HL-60 (cell line): ENCODE data around the gene ATF6.

Source experiments
- GABPA ChIP-seq: IDR thresholded peaks from 2 replicates; pipeline ENCODE4 v1.6.1; 2012; ENCODE audit warnings: low read depth
- POLR2AphosphoS5 ChIP-seq: IDR thresholded peaks from 2 replicates; pipeline ENCODE4 v1.6.1; 2012; ENCODE audit warnings: low read depth
- REST ChIP-seq: IDR thresholded peaks from 2 replicates; pipeline ENCODE4 v1.6.1; 2012; ENCODE audit warnings: low read depth; ENCODE audit not compliant: insufficient replicate concordance
- TF ChIP-seq, protein P1 (sequence below): IDR thresholded peaks from one replicate; pipeline ENCODE4 v1.5.1; 2011; ENCODE audit warnings: low read length, control low read depth, inconsistent platforms; ENCODE audit not compliant: insufficient read depth

DNA sequence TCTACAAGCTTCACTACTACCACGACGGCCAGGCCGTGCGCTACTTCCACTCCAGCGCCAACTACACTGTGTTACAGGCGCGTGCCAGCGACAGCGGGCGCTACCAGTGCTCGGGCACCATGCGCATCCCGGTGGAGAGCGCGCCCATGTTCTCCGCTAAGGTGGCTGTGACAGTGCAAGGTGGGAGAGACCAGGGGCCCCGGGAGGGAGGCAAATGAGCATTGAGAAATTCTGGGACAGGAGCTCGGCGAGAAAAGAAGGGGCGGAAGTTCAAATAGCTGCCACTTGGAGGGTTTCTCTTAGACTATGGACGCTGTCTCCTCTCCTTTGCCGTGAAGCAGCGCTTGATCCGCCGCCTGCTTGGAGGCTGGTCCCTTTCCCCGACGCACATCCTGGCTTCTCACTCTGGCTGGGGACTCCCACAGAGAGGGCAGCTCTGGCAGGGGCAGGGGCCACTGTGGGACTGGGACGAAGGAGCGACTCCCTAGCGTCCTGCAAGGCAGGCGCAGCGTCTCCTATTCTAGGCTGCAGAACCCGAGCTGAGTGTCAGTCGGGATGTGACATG lies 40.1 kb upstream of the ATF6 start:
- TF ChIP-seq GABPA, result no peak
- TF ChIP-seq, protein P1, sequence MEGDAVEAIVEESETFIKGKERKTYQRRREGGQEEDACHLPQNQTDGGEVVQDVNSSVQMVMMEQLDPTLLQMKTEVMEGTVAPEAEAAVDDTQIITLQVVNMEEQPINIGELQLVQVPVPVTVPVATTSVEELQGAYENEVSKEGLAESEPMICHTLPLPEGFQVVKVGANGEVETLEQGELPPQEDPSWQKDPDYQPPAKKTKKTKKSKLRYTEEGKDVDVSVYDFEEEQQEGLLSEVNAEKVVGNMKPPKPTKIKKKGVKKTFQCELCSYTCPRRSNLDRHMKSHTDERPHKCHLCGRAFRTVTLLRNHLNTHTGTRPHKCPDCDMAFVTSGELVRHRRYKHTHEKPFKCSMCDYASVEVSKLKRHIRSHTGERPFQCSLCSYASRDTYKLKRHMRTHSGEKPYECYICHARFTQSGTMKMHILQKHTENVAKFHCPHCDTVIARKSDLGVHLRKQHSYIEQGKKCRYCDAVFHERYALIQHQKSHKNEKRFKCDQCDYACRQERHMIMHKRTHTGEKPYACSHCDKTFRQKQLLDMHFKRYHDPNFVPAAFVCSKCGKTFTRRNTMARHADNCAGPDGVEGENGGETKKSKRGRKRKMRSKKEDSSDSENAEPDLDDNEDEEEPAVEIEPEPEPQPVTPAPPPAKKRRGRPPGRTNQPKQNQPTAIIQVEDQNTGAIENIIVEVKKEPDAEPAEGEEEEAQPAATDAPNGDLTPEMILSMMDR, result no peak
- no peak for TF ChIP-seq POLR2AphosphoS5
- TF ChIP-seq REST, result no peak
